Measurements from ENCODE around the gene CCDC117. TPM values are rescaled to one million over a fixed set of nuclear protein-coding genes. Genes with fewer than 3 reads are reported as not detected.

The CCDC117 gene
- total RNA-seq, 3 donors from 2014 or later = 14.4 to 26.6 (median 17.1) TPM

DNA sequence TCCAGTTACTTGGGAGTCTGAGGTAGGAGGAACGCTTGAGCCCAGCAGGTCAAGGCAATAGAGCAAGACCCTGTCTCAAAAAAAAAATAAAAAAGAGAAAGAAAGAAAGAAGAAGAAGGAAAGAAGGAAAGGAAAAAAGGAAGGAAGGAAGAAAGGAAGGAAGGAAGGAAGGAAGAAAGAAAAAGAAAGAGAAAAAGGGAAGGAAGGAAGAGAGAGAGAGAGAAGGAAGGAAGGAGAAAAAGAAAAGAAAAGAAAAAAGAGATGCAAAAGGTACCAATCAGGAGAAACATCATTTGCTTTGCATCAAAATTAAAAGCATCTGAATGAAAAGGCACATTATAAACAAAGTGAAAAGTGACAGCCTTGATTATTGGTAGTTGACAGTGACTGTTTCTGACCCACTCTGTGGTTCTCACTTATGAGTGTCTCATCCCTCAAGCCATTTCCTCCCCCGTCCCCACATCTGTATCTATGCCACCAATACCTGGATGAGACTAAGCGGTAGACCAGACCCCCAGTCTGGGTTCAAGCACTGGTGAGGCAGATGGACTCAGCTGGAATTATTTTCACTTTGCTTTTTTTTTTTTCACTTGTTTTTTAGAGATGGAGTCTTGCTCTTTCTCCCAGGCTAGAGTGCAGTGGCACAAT is 60.9 kb downstream of the CCDC117 start:
- TF ChIP-seq, protein P1, sequence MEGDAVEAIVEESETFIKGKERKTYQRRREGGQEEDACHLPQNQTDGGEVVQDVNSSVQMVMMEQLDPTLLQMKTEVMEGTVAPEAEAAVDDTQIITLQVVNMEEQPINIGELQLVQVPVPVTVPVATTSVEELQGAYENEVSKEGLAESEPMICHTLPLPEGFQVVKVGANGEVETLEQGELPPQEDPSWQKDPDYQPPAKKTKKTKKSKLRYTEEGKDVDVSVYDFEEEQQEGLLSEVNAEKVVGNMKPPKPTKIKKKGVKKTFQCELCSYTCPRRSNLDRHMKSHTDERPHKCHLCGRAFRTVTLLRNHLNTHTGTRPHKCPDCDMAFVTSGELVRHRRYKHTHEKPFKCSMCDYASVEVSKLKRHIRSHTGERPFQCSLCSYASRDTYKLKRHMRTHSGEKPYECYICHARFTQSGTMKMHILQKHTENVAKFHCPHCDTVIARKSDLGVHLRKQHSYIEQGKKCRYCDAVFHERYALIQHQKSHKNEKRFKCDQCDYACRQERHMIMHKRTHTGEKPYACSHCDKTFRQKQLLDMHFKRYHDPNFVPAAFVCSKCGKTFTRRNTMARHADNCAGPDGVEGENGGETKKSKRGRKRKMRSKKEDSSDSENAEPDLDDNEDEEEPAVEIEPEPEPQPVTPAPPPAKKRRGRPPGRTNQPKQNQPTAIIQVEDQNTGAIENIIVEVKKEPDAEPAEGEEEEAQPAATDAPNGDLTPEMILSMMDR (IDR thresholded peaks at IDR 0.05) = no peak
- Histone ChIP-seq H3K4me3 (no peak overlapping the region), H3K36me3 (ENCODE audit: low read depth) (no peaks in the 10 kb centered on the region), H3K9me3 (no peaks in the 10 kb centered on the region), H3K4me1 (ENCODE audit: low read depth) (no peaks in the 10 kb centered on the region)
- ATAC-seq = no peak
- no peak for DNase-seq
- intact Hi-C loops (cut with DNase I, micrococcal nuclease) = loop anchor here in 1 of 2 donors (5.0 kb wide), 1 partner anchor 231 kb away; no protein-coding TSS in a partner anchor

- TF ChIP-seq, protein P1 (IDR thresholded peaks at IDR 0.05) = no peak
- intact Hi-C loops (cut with DNase I, micrococcal nuclease) = no loop called here
- no peaks in the 10 kb centered on the region for H3K4me1 ChIP-seq (ENCODE audit: low read depth)
- no peaks in the 10 kb centered on the region for H3K9me3 ChIP-seq
- no peak overlapping the region for H3K4me3 ChIP-seq
- DNase-seq (no peak), ATAC-seq (peak; percentile 67)
- H3K36me3 ChIP-seq (ENCODE audit: low read depth) = no peaks in the 10 kb centered on the region
Measured at GRCh38 chr22:28835630-28836189, 63.2 kb downstream of the CCDC117 start.

GRCh38 chr22:28837640-28838039 is 65.1 kb downstream of the CCDC117 start:
- Histone ChIP-seq H3K9me3 (no peaks in the 10 kb centered on the region), H3K4me3 (no peak overlapping the region), H3K36me3 (ENCODE audit: low read depth) (no peaks in the 10 kb centered on the region), H3K4me1 (ENCODE audit: low read depth) (no peaks in the 10 kb centered on the region)
- TF ChIP-seq, protein P1 (IDR thresholded peaks at IDR 0.05) = no peak
- ATAC-seq (no peak), DNase-seq (no peak)
- intact Hi-C loops (cut with DNase I, micrococcal nuclease) = no loop called here

Other genes with a start within 250 kb of the CCDC117 start
- 10 to 100 TPM in 2 of 3 donors, 1 to 10 TPM in 1; 9.6 to 32.3 (median 13.2) TPM for gene TTC28, start 92.9 kb upstream of the CCDC117 start, total RNA-seq
- 10 to 100 TPM; 15.8 to 21.1 (median 19.5) TPM for gene CHEK2, start 30.9 kb upstream of the CCDC117 start, total RNA-seq
- gene HSCB, start 30.7 kb upstream of the CCDC117 start, total RNA-seq = 10 to 100 TPM; 11.6 to 15.5 (median 13.4) TPM
- 100 to 1,000 TPM; 116 to 238 (median 132) TPM for gene XBP1, start 27.9 kb downstream of the CCDC117 start, total RNA-seq
- gene ZNRF3, start 110.9 kb downstream of the CCDC117 start, total RNA-seq = 10 to 100 TPM in 1 of 3 donors, 1 to 10 TPM in 2; 5.5 to 10.6 (median 5.8) TPM